ENCODE results near the gene CPT1C. TPM values are rescaled to one million over a fixed set of nuclear protein-coding genes. Genes with fewer than 3 reads are reported as not detected.
A peak's percentile ranks its signal among the peaks of the same experiment; 100 is the strongest.

The CPT1C gene
- total and polyA plus RNA-seq, 2 of the 8 experiments (the other 6 are each of a cell fraction or from before 2014, with no cell fraction given) = 79.6 to 91.8 TPM

DNA sequence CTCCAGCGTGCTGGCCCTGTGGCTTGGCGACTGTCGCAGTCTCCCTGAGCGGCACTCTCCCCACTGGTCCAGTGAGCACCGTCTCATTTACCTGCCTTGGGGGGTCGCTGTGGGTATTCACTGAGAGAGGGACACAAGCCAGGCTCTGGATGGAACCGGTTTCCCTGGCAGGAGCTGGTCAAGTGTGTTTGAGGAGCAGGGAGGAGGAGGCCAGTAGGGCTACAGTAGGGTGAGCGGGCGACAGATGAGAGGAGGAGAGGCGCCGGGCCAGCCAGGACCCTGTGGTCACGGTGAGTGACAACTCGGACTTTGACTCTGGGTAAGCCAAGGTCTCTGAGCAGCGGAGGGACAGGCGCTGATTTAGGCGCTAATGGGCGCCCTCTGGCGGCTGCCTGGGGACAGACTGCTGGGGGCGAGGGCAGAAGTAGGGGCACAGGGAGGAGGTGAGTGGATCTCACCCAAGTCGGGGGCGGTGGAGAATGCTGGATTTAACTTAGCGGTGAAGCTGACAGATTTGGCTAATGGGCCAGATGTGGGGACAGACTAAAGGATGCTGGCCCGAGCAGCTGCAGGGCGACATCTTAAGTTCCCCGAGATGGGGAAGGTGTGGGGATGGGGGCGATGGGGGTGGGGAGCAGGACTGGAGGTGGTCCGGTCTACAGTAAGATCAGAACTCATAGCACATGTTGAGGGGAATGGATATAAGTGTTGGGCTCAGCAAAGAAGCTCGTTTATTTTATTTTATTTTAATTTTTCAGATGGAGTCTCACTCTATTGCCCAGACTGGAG, 18.6 kb upstream of the CPT1C start (continued):
- TF ChIP-seq, protein P1, sequence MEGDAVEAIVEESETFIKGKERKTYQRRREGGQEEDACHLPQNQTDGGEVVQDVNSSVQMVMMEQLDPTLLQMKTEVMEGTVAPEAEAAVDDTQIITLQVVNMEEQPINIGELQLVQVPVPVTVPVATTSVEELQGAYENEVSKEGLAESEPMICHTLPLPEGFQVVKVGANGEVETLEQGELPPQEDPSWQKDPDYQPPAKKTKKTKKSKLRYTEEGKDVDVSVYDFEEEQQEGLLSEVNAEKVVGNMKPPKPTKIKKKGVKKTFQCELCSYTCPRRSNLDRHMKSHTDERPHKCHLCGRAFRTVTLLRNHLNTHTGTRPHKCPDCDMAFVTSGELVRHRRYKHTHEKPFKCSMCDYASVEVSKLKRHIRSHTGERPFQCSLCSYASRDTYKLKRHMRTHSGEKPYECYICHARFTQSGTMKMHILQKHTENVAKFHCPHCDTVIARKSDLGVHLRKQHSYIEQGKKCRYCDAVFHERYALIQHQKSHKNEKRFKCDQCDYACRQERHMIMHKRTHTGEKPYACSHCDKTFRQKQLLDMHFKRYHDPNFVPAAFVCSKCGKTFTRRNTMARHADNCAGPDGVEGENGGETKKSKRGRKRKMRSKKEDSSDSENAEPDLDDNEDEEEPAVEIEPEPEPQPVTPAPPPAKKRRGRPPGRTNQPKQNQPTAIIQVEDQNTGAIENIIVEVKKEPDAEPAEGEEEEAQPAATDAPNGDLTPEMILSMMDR (IDR thresholded peaks at IDR 0.05; ENCODE audit: control extremely low read depth in 1 of 3, insufficient read depth in 1 of 3, low read depth in 1 of 3, low read length in 3 of 3) = peak; percentile 82 to 96 (median 94)
- no peak for TF ChIP-seq KDM4A (IDR thresholded peaks at IDR 0.05; ENCODE audit: low read depth, low read length, severe bottlenecking)
- TF ChIP-seq CHD2 (IDR thresholded peaks at IDR 0.05; ENCODE audit: low read length) = no peak
- peak; percentile 55 to 66 for TF ChIP-seq RAD21 (IDR thresholded peaks at IDR 0.05 in 1 of 2, conservative IDR thresholded peaks at IDR 0.05 in 1 of 2; ENCODE audit: low read depth in 2 of 2, low read length in 2 of 2)
- TF ChIP-seq, protein P2, sequence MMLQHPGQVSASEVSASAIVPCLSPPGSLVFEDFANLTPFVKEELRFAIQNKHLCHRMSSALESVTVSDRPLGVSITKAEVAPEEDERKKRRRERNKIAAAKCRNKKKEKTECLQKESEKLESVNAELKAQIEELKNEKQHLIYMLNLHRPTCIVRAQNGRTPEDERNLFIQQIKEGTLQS (IDR thresholded peaks at IDR 0.05; ENCODE audit: insufficient read depth, low read depth, low read length) = no peak
- TF ChIP-seq, protein P3, sequence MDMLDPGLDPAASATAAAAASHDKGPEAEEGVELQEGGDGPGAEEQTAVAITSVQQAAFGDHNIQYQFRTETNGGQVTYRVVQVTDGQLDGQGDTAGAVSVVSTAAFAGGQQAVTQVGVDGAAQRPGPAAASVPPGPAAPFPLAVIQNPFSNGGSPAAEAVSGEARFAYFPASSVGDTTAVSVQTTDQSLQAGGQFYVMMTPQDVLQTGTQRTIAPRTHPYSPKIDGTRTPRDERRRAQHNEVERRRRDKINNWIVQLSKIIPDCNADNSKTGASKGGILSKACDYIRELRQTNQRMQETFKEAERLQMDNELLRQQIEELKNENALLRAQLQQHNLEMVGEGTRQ (IDR thresholded peaks at IDR 0.05; ENCODE audit: low read length) = no peak

All from H1 (cell line).